Kasumi-1 (cell line): Measurements from ENCODE around the gene FHIT.

Experiments used
- DNase-seq, 2 experiments: peaks; one replicate each; lab custom pipeline; 2025; lab: John Stamatoyannopoulos, UW

Gene FHIT

GRCh38 chr3:59795756-59796155, 1455.5 kb downstream of the FHIT start:
- no peak for DNase-seq

DNA sequence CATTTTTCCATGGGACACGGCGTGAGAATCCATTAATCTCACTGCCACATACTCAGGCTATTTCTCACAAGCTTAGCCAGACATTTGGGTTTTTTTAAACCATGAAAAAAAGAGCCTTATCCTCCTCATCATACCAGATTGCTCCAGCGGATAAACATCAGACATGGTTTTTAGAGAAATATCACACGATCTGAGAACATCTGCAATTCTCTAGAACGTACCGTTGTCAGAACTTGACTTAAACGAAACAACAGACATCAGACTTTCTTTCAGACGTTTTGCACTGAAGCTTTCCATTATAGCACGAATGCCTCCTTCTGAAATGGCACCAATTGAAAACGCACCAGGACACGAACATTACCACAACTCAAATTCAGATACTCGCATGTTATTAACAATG, 1457.3 kb downstream of the FHIT start:
- DNase-seq, result no peak

DNA sequence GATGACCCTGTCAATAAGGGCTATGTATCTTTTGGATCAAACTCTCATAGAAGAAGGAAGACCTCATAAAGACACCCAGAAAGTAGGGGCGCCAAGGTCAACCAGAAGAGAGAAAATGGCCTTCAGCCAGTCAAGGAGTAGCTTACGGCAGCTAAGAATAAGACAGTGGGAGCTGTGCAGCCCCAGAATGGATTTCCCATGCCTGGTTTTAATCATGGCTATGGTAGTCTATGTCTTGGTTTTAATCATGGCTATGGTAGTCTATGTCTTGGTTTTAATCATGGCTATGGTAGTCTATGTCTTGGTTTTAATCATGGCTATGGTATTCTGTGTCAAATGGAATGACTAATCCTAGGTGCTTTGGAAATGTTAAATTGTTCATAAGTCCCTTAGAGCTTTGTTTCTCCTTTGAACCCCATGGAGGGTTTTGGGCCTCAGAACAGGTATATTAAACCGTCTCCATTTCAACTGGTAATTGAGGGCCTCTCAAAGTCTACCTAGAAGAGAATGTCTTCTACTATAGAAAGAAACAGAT, 1459.4 kb downstream of the FHIT start:
- no peak for DNase-seq

- DNase-seq, result no peak
Measured at GRCh38 chr3:59790241-59790640, 1461.0 kb downstream of the FHIT start.

- DNase-seq, result no peak
Measured at GRCh38 chr3:59788801-59789200, 1462.5 kb downstream of the FHIT start.

DNA sequence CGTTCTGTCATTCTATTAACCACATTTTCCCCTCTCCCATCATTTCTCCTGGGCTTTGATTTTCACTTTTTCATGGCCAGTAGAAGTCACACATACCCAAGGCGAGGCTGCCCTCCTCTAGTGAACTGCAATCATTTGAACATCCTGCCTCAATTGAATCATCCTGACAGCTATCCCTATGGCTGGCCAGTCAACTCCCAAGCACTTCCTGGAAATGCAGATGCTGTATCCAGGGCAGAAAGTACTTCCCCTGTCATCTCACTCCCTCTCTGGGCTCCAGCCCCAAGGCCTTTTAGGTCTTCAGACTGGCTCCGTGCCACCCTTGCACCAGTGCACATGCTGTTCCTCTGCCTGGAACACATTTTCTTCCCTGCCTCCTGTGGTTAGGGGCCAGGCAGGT, 1463.1 kb downstream of the FHIT start:
- no peak for DNase-seq

- DNase-seq, result no peak
Measured at GRCh38 chr3:59786374-59786773, 1464.9 kb downstream of the FHIT start.

DNA sequence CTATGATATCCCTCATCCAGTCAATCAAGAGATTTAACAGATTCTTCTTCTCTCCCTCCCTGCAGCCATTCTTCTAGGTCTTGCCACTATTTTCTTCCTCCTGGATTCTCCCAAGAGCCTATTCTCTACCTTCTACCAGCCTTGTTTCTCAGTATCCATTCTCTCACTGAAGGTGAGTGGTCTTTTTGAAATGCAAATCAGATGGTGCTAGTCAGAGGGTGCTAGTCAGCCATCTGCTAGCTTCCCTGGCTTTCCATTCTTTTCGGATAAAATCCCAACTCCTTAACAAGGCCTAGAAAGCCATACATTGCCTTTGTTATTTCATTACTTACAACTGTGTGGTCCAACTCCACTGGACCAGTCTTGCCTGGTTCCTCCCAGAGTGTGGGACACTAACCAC, 1467.1 kb downstream of the FHIT start:
- DNase-seq, result no peak

- peak; percentile 1 to 35 for DNase-seq
Measured at GRCh38 chr3:59783468-59783988, 1467.7 kb downstream of the FHIT start.

- no peak for DNase-seq
Measured at GRCh38 chr3:59782664-59783063, 1468.6 kb downstream of the FHIT start.

DNA sequence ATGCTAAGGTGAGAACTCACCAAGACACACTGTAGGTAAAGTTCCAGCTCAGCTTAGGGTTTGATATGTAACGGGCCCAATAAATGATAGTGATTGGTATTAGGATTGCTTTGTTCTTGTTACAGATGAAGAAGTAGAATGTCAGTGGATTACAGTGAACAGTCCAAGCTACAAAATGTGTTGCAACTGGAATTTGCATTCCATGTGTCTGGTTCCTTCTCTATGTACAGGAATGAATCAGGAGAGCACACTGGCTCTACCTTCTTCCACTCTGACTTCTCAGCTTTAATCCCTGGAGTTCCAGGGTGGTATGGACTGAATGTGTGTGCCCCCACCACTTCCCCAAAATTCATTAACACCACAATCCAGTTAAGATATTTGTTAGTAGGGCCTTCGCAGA, 1471.0 kb downstream of the FHIT start:
- DNase-seq, result no peak

DNA sequence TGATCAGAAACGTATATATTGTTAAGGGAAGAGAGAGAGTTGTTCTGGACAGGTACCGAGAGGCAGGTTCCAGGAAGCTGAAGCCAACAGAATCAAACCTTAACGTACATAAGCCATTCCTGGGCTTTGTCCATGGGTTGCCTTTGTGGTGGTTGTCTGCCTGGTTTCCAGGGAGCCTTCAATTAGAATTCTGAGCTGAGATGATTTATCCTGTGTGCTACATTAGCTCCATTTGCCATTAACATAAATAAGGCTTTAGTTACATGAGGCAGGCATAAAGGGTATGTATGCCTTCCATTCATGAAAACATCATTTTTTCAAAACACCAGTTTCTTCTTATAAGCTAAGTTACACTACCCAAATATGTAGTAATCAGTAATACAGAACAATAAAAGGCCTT, 1472.0 kb downstream of the FHIT start:
- no peak for DNase-seq

DNA sequence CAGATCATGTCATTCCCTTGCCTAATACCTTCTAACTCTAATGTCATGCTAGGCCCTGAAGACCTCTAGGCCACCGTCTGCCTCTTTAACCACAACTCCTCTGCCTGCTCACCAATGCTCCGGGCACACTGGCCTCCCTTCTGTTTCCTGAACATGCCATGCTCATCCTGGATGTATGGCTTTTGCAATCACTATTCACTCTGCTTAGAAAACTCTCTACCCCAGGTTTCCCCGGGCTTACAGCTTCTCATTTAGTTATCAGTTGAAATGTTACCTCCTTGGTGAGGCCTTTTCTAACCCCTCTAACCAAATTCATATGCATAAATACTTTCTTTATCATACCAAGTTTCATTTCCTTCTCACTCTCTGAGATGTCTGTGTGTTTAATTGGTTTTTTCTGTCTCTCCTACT, 1473.6 kb downstream of the FHIT start:
- peak; percentile 70 to 76 for DNase-seq

DNA sequence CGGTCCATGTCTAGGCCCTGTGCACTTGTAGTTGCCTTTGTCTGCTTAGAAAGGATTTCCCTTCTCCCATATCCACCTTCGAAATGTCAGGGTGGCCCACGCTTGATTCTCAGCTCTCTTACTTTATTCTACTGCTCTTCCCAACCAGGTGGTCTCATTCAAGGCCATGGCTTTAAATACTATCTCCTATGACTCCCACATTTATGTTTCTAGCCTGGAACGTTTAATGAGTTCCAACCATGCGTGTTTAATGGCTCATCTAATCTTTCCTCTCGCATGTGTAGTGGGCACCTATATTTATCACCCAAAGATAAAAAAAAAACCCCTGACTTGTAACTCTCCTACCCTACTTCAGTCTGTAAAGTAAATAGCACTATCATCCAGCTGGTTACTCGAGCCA, 1474.2 kb downstream of the FHIT start:
- DNase-seq, result no peak

GRCh38 chr3:59775761-59776325, 1475.4 kb downstream of the FHIT start:
- no peak for DNase-seq

DNA sequence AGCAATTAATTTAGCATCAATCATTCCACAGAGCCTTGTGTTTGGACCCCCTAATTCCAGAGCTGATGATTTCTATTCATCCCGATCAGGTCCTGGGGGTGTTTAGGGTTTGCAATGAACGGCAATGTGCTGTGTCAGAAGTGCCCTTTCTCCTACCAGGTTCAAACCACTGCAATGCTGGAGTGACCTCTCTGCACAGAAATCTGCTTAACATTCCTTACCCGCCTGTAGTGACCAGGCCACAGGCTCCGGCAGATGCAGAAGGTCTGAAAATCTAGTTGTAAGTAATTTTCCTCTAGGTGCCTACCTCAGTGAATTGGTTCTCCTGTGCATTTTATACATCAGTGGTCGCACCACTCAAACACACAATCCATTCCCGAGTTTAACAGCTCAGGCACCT, 1476.1 kb downstream of the FHIT start:
- no peak for DNase-seq

GRCh38 chr3:59774634-59775033, 1476.6 kb downstream of the FHIT start:
- no peak for DNase-seq

GRCh38 chr3:59774000-59774399, 1477.3 kb downstream of the FHIT start:
- no peak for DNase-seq

GRCh38 chr3:59772416-59773408, 1478.5 kb downstream of the FHIT start:
- peak; percentile 27 to 28 for DNase-seq

GRCh38 chr3:59771768-59772181, 1479.5 kb downstream of the FHIT start:
- DNase-seq, result no peak

GRCh38 chr3:59769127-59769750, 1482.0 kb downstream of the FHIT start:
- no peak for DNase-seq

GRCh38 chr3:59766200-59766872, 1484.9 kb downstream of the FHIT start:
- DNase-seq, result no peak
